Esophagus muscularis mucosa (tissue), 4 donors: ENCODE data around the gene ANGPTL4. TPM values are rescaled to one million over a fixed set of nuclear protein-coding genes. Genes with fewer than 3 reads are reported as not detected.

Experiments
- DNase-seq: peaks from one replicate; pipeline ENCODE4 v3.0.0-alpha.2; 2017; ENCODE audit errors: extremely low spot score
- H3K27ac ChIP-seq, 4 donors: fragments of 200-600 bp; sonication (generic); replicated peaks in 1 of 4; 1 replicate in 3 of 4; 2 replicates in 1 of 4; pipeline ENCODE4 v1.5.1; 2016 to 2019; ENCODE audit warnings: mild to moderate bottlenecking in 1 of 4
- H3K27me3 ChIP-seq, 4 donors: fragments of 200-600 bp; sonication (generic); one replicate each; pipeline versions ENCODE4 v1.5.1 to v1.6.0; 2016 to 2019
- H3K36me3 ChIP-seq, 4 donors: fragments of 200-600 bp; sonication (generic); one replicate each; pipeline ENCODE4 v1.5.1; 2016 to 2019
- H3K4me1 ChIP-seq, 4 donors: fragments of 200-600 bp; sonication (generic); one replicate each; pipeline ENCODE4 v1.5.1; 2016 to 2019
- H3K4me3 ChIP-seq, 4 donors: fragments of 200-600 bp; sonication (generic); 1 replicate in 2 of 4; 2 replicates in 2 of 4; pipeline ENCODE4 v1.5.1; 2016 to 2019; ENCODE audit warnings: mild to moderate bottlenecking in 4 of 4, moderate library complexity in 1 of 4
- H3K9me3 ChIP-seq, 4 donors: fragments of 200-600 bp; sonication (generic); 1 replicate in 3 of 4; 2 replicates in 1 of 4; pipeline ENCODE4 v1.5.1; 2016 to 2019
- CTCF ChIP-seq, 3 experiments: fragments of 200-600 bp in 2 of 3; fragments of 450-650 bp in 1 of 3; sonication (generic) in 2 of 3; IDR thresholded peaks; one replicate each; pipeline ENCODE4 v1.5.1; 2017 to 2019; ENCODE audit warnings: antibody characterized with exemption in 3 of 3, mild to moderate bottlenecking in 2 of 3, moderate library complexity in 1 of 3
- EP300 ChIP-seq: sonication (generic); formaldehyde crosslinking; IDR thresholded peaks from one replicate; pipeline ENCODE4 v1.6.1; 2017; ENCODE audit warnings: antibody characterized with exemption
- POLR2A ChIP-seq: fragments of 450-650 bp; IDR thresholded peaks from one replicate; pipeline ENCODE4 v1.6.1; 2017; ENCODE audit warnings: antibody characterized with exemption, moderate library complexity, mild to moderate bottlenecking, low read depth
- POLR2AphosphoS5 ChIP-seq, 2 donors: sonication (generic); formaldehyde crosslinking; IDR thresholded peaks; one replicate each; pipeline ENCODE4 v1.6.1; 2017; ENCODE audit warnings: antibody characterized with exemption in 2 of 2
- whole genome bisulfite sequencing: methylation state at CpG from one replicate; pipeline ENCODE4 v1.1.5; 2018; 5-methylcytosine and 5-hydroxymethylcytosine counted together
- intact Hi-C: fragments of 100-400 bp; cut with DNase I; formaldehyde crosslinking; loops from one replicate; pipeline ENCODE4 v1.15.1; 2023
- total RNA-seq, 4 donors: library from RNA; depleted of rRNA; stranded (reverse); fragments of >200 nt; gene quantifications; one replicate each; pipeline versions ENCODE4 v1.1.0 to v1.2.1, GENCODE V29; 2016

ANGPTL4 gene
- total RNA-seq, 4 donors from 2014 or later, result 3.7 to 37.9 (median 22.6) TPM

- no peaks in the 10 kb centered on the region for H3K9me3 ChIP-seq
These were observed 27.5 kb downstream of the ANGPTL4 start for GRCh38 chr19:8391198-8392016.

GRCh38 chr19:8392017-8392591, 28.1 kb downstream of the ANGPTL4 start:
- peak overlapping the region; percentile 100 for H3K27ac ChIP-seq
- peak overlapping the region; percentile 13 to 98 (median 88) for H3K4me3 ChIP-seq
- peaks cover 0 to 6% (median 0%) of the 10 kb centered on the region in 4 donors for H3K36me3 ChIP-seq
- no peaks in the 10 kb centered on the region for H3K27me3 ChIP-seq
- peak; percentile 59 to 76 for TF ChIP-seq POLR2AphosphoS5 (IDR thresholded peaks at IDR 0.05)
- no peak for TF ChIP-seq EP300
- peak; percentile 12 for TF ChIP-seq POLR2A
- no peaks in the 10 kb centered on the region for H3K9me3 ChIP-seq
- peaks cover 63 to 77% (median 74%) of the 10 kb centered on the region in 4 donors for H3K4me1 ChIP-seq
- intact Hi-C loops, result no loop called here
- DNase-seq, result no peak
- WGBS, result 31% methylated on average over 9 of the region's 11 CpGs

More at GRCh38 chr19:8391198-8392016, 27.5 kb downstream of the ANGPTL4 start:
- Histone ChIP-seq H3K4me3 (peak overlapping the region; percentile 88 to 99 (median 94)), H3K27me3 (no peaks in the 10 kb centered on the region), H3K4me1 (peaks cover 56 to 70% (median 67%) of the 10 kb centered on the region in 4 donors), H3K36me3 (peaks cover 0 to 13% (median 3%) of the 10 kb centered on the region in 4 donors), H3K27ac (peak overlapping the region; percentile 100)
- WGBS, result 67% methylated on average over 13 of the region's 23 CpGs
- TF ChIP-seq POLR2A, result no peak
- no peak for TF ChIP-seq POLR2AphosphoS5 (IDR thresholded peaks at IDR 0.05)
- TF ChIP-seq CTCF (IDR thresholded peaks at IDR 0.05), result no peak
- TF ChIP-seq EP300, result no peak
- intact Hi-C loops, result no loop called here
- DNase-seq, result no peak

- H3K27me3 ChIP-seq, result no peaks in the 10 kb centered on the region
- H3K9me3 ChIP-seq, result no peaks in the 10 kb centered on the region
- TF ChIP-seq POLR2A, result no peak
- TF ChIP-seq EP300, result no peak
- no peak for TF ChIP-seq CTCF (IDR thresholded peaks at IDR 0.05)
- TF ChIP-seq POLR2AphosphoS5 (IDR thresholded peaks at IDR 0.05), result no peak
- peak overlapping the region; percentile 100 for H3K27ac ChIP-seq
- no peak for DNase-seq
- WGBS, result 78% methylated on average over 5 of the region's 8 CpGs
- no peak overlapping the region for H3K4me3 ChIP-seq
- peaks cover 75 to 90% (median 85%) of the 10 kb centered on the region in 4 donors for H3K4me1 ChIP-seq
- intact Hi-C loops, result no loop called here
- H3K36me3 ChIP-seq, result peaks cover 0 to 5% (median 2%) of the 10 kb centered on the region in 4 donors
These were observed 29.4 kb downstream of the ANGPTL4 start for GRCh38 chr19:8393192-8393870.

GRCh38 chr19:8393871-8394250, 29.9 kb downstream of the ANGPTL4 start:
- H3K36me3 ChIP-seq, result peaks cover 0 to 5% (median 2%) of the 10 kb centered on the region in 4 donors
- H3K27ac ChIP-seq, result peak overlapping the region; percentile 100
- peaks cover 78 to 90% (median 87%) of the 10 kb centered on the region in 4 donors for H3K4me1 ChIP-seq
- no peaks in the 10 kb centered on the region for H3K9me3 ChIP-seq
- no peak overlapping the region for H3K4me3 ChIP-seq
- TF ChIP-seq POLR2AphosphoS5 (IDR thresholded peaks at IDR 0.05), result no peak
- TF ChIP-seq POLR2A, result no peak
- no peak for TF ChIP-seq CTCF (IDR thresholded peaks at IDR 0.05)
- no peak for TF ChIP-seq EP300
- H3K27me3 ChIP-seq, result no peaks in the 10 kb centered on the region
- WGBS, result 89% methylated on average over 7 of the region's 8 CpGs
- intact Hi-C loops, result no loop called here
- DNase-seq, result no peak
